ENCODE data around the gene SLC2A6.

GRCh38 chr9:133459476-133460404 is 19.2 kb downstream of the SLC2A6 start, which contains the start of gene CACFD1:
- TF ChIP-seq RAD21 (IDR thresholded peaks at IDR 0.05; ENCODE audit: low read length), result no peak
- peak; percentile 80 for TF ChIP-seq POLR2AphosphoS5 (IDR thresholded peaks at IDR 0.05; ENCODE audit: low read depth, low read length)
- no peak for TF ChIP-seq CTCF (IDR thresholded peaks at IDR 0.05)
- TF ChIP-seq REST (IDR thresholded peaks at IDR 0.05; ENCODE audit: low read depth, low read length), result no peak
- no peak for TF ChIP-seq FOXJ3 (CRISPR knock-in tag; IDR thresholded peaks at IDR 0.05)
- TF ChIP-seq CHD2 (IDR thresholded peaks at IDR 0.05; ENCODE audit: low read length, partially characterized antibody), result no peak
- no peak for TF ChIP-seq YY1 (IDR thresholded peaks at IDR 0.05; ENCODE audit: low read depth)
- TF ChIP-seq MXI1 (IDR thresholded peaks at IDR 0.05; ENCODE audit: low read depth, low read length), result peak; percentile 49; the same call in 1 of the 2 replicates
- TF ChIP-seq JUND (IDR thresholded peaks at IDR 0.05), result no peak
- TF ChIP-seq NRF1 (IDR thresholded peaks at IDR 0.05; ENCODE audit: low read depth, low read length), result peak; percentile 83
- no peak for TF ChIP-seq EZH2phosphoT487 (IDR thresholded peaks at IDR 0.05; ENCODE audit: borderline replicate concordance, low read depth)
- peak; percentile 35; the same call in 1 of the 2 replicates for TF ChIP-seq TAF1 (IDR thresholded peaks at IDR 0.05; ENCODE audit: borderline replicate concordance, low read depth, low read length)

All from SK-N-SH (cell line).